Epidermal melanocyte (primary cell): Measurements from ENCODE around the gene SVOP.

Experiments
- DNase-seq: peaks from one replicate; pipeline ENCODE4 v3.0.0; 2011; ENCODE audit warnings: low spot score; ENCODE audit not compliant: insufficient read length

SVOP gene

DNA sequence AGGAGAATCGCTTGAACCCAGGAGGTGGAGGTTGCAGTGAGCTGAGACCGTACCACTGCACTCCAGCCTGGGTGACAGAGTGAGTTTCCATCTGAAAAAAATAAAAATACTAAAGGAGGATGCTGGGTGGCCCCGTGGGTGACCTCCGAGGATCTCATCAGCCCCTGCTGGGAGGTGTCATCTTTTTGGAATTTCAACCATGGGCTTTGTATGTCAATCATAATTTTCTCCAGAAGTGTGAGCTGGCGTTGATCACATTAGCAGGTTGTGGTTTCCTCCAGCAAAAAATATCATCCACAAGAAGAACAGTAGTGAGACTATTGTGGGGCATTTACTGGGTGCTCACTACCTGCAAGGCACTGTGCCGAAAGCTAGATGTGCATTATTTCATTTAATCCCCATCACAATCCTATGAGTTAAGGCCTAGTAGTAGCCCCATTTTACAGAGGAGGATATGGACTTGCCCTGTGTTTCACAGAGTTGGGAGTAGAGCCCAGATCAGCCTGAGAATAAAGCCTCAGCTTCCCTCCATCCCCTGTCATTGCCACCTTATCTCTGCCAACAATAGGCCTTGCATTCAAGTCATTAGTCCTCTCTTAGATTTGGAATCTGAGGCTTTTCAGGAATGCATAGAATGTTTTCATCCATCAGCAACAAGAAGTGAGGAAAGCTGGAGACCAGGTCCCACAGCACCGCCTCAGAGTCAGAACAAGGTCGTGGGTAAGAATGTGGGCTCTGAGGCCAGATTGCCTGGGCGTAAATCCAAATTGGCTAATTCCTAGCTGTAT is 39.8 kb downstream of the SVOP start:
- DNase-seq: no peak

DNA sequence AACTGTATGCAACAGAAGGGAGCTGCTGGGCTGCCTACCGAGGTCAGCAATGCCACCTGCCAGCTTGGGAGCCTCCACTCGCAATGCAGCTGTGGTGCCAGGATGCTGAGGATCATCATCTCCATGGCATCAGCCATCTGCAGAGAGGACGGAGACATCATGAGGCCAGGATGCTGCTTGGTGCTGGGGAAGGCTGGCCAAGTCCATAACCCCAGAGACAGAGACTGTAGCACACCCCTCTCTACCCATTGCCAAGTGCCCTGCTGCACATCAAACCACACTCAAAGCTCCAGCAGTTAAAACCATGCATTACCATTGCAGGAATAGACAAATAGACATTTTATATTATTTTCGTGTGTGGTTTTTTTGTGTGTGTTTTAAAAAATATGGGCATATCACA is 43.5 kb downstream of the SVOP start:
- DNase-seq: no peak

DNA sequence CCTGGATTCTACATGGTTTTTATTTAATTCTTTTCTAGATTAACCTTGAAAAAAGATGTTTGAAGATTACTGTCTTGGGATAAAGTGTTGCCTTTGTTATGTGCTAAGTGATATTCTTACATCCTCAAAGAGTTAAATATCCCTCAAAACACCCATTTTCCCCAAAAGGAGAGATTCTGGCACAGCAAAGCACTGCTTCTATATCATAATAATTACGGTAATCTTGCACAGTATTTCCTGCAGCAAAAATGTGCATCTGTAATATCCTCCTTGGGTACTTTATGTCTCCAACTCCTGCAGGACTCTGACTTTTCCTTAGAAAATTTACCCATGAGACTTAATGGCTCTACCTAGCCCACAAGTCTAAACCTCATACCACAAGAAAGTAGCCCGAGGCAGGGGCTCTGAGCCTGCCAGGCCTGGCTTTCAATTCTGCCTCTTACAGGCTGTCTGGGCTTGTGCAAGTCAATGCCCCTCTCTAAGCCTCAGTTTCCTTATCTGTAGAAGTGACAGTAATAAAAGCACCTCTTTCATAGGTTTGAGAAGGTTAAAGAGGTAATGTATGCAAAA is 45.8 kb downstream of the SVOP start:
- no peak for DNase-seq

DNA sequence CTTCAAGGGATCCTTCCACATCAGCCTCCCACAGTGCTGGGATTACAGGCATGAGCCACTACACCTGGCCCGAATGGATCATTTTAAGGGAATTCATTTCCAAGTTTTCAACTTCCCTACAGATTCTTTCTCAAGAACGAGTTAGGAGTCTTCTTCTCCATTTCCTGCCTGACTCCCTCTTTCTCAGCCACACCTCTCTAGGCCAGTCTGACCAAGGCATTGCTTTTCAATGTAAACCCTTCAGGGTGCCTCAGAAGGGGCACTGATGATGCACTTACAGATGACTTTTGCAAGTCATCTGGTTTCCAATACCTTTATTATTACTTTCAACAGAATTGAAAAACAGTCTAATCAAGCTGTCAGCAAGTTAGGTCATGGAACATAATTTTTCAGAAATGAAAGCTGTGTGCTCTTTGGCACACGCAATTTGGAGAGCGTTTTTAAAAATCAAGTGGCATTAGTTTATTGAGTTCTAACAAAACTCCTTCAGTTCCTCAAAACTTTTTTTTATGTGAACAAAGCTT is 47.2 kb downstream of the SVOP start:
- no peak for DNase-seq

DNA sequence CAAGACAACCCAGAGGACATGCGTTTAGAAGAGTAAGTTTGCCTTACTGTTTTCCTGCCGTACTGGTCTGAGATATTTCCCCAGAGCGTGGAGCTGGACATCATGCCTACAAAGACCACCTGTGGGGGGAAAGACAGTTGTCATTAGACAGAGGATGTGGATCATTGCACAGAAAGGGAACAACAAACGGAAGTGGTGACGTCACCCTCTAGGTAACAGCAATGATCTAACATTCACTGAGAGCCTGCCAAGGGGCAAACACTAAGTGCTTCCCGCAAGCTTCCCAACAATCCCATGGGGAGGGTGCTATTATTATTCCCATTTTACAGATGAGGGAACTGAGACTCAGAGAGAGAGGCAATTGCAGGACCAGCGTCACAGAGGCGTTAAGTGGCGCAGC is 48.5 kb downstream of the SVOP start:
- DNase-seq: no peak

DNA sequence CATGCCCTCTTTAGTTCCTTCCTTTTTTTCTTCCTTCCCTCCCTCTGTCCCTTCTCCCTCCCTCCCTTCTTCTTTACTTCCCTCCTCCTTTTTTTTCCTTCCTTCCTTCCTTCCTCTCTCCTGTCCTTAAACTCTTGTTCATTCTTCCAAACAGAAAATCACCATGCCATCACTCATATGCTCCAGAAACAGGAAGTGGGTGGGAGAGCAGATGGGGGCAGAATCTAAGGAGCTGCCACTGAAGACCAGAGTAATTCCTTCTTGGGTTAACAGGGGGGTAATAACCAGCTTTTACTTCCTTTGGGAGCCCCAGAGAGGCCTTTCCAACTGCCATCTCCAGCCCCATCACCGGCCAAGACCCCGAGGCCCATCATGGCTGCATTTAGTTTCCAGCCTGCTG is 51.2 kb downstream of the SVOP start:
- DNase-seq: no peak

DNA sequence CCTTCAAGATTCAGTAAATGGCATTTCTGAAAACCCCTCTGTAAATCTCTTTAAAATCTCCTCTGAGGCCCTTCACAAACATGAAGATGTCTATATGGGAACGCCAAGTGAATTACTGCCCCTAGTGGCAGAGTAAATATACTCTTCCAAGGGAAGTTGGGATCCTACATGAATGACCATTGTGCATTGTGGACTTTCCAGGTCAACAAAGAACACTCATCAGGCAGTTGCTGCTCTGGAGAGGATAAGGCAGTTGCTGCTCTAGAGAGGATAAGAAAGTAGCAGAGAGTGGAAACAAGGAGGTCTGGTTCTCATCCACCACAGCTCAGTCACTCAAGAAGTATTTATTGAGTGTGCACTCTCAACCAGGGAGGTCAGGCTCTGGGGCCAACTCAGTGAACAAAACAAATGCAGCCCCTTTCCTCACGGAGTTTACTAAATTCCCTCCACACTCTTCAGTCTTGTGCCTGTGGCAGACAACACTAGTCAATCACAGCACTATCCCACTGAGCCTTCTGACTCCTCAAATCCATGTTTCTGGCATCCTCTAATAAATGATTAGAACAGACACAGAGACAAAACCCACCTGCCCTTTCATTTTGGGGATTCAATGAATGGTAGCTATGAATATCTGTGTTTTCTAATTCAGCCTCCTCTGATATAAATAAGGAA is 52.9 kb downstream of the SVOP start:
- DNase-seq: no peak

DNA sequence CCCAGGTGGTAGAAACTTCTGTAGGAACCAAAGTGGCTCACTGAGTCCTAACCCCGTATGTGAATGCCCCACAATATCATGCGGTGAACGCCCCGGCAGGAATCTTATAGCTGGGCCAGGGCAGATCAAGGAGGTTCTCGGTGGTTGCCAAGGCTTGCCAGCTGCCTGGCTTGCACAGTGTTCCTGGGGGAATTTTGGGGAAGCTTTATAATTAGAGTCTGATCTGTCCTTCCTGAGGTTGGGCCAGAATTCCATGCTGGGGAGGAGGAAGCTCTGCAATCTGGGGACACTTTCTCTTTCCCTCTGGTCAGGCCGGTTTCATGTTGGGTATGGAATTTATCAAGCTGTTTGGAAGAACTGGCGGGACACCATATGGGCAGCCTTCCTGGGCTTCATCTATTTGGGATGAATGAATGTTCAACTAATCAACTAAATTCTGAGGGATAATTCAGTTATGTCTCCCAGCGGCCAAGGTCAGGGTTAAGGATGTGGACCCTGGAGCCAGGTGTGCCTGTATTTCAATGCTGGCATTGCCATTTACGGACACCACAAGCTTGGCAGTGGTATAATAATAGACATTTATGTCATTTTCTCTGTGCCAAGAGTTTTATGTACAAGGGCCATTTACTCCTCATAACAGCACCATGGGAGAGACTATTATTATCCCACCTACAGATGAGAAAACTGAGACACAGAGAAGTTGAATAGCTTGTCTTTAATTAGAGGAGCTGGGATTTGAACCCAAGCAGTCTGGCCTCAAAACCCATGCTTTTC is 54.3 kb downstream of the SVOP start:
- DNase-seq: no peak

DNA sequence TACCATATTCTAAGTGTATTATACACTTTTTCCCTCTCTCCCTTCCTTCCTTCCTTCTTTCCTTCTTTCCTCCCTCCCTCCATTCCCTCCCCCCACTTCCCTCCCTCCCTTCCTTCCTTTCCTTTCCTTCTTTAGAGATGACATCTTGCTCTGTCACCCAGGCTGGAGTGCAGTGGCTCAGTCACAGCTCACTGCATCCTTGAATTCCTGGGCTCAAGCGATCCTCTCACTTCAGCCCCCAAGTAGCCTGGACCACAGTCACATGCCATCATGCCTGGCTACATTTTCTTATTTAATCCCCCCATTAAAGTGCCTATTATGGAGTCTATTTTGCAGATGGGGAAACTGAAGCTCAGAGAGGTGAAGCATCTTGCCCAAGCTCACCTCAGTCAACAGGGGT is 55.0 kb downstream of the SVOP start:
- no peak for DNase-seq

DNA sequence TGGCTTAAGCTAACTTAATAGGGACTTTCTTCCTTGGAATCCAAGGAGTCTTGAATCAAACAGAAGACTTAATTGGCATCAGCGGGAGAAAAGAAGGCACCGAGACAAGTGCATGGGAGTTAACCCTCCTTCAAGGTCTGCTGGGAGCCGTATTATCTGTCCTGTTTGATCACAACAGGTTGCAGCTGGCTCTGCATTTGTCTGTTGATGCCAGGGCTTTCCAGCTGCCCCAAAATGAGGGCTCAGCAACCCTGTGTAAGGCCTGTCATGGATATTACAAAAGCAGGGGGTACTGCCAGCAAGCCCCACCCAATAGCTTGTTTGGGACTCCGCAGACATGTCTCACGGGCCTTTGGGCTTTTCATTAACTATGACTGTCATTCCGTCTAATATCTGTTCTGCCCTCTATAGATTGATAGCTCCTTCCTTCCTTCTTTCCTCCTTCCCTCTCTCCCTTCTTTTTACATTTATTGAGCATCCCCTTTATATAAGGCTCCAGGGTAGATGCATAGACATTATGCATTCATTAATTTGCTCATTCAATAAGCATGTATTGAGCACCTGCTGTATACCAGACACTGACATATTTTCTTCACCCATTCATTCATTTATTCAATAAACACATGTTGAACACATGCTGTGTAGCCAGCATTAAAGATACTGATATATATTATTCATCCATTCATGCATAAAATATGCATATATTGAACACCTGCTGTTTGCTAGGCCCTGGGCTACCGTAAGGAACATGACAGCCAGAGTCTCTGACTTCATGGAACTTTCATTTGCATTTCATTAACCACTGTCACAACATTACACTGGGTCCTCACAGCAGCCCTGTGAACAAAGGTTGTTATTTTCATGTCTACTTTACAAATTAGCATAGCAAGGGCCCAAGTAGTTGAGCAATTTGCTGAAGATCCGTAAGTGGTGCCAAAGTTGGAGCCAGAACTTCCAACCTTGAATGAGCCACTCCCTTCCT is 56.2 kb downstream of the SVOP start:
- no peak for DNase-seq

DNA sequence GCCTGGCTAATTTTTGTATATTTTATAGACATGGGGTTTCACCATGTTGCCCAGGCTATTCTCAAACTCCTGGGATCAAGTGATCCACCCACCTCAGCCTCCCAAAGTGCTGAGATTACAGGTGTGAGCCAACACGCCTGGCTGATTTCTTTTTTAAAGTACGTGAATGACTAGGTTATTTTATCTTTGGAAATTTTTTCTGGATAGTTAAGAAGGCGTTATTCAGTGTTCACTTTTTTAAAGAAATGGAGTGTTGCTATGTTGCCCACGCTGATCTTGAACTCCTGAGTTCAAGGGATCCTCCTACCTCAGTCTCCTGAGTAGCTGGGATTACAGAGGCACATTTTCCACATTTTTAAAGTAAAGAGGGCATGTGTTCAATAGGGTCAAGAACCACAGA is 58.6 kb downstream of the SVOP start:
- no peak for DNase-seq

DNA sequence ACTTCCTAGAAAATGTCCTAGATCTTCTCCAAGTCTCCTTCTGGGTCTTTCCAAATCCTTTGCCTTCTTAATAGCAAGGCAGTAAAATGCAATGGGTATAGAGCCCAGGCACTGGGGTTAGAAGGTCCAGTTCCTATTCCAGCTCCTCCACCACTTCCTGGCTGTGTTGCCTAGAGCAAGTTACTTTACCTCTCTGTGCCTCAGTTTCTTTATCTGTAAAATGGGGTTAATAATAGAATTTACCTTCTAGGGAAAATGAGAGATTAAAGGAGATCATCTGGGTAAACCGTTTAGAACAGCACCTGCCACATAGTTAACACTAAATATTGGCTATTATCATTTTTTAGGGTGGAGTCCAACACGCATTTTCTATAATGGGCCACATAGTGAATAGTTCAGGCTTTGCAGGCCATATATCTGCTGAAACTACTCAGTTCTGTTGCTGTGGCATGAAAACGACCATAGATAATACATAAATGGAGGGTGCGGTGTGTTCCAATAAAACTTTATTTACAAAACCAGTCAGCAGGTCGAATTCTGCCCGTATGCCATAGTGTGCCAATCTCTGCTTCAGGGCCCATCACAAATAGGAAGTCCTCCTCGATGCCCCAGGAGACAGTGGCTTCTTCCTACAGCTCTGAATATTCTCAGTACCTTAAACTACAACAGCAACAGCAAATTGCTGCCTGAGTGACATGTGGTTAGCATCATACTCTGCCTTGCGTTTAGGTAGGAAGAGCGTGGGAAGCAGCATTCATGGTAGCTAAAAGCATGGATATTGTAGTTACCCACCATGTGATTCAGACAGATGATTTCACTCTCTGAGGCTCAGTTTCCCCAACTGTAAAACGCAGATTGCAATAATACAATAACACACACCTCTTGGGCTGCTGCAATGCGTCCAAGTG is 60.9 kb downstream of the SVOP start:
- no peak for DNase-seq

DNA sequence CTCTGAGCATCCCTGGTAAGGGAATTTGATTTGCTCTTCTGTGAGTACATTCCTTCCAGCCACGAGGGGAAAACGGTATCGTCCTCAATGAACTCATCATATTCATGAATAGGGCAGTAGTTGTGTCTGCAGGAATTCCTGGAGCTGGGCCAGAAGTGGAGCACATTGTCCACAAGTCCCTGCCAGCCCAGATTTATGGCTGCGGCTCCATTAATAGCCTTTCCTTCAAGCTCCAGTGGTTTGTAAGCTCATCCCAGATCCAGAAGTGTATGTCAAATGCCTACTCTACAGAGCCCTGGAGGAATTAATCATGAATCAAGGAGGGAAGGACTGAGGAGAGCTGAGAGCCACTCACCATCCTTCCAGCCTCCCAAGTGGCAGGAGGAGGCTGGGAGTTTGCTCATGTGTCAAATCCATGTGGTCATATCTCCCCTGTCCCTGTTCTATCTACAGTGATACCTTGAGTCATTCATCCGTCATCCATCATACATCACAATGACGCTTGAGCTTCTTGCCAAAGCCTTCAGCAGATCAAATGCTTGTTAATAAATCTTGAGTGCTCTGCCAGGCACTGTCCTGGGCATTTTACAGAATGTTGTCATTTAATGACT is 65.5 kb downstream of the SVOP start:
- no peak for DNase-seq

DNA sequence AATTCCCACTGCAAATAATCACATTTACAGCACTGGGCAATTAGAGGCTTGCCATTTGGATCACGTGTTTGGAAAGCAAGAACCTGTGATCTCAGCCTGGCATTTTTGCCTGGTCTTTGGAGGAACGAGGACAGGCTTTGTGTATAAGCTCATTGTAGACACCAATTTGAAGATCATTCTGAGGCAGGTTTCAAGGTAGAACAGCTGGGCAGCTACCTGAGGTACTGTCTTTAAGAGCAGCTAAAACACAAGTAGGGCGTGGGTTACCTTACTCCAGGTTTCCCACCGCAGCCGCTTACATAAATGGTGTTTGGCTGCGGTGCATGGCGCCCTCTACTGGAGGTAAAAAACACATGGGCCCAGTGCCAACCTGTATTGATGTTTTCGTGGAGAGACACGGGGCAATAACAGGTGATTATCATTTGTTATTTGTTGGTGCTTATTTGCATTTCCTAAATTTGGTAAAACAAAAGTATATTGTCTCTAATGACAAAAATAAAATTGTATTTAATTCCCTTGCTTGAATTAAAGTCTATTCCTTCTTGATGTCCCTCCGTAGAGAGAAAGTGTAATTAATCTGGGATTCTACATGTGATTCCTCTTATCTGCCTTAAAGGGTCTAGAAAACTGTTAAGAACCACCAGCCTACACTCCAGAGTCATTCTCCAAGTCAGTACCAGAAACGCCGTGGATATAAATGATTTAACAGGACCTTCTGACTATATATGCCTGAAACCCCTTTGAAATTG is 69.7 kb downstream of the SVOP start:
- DNase-seq: no peak

DNA sequence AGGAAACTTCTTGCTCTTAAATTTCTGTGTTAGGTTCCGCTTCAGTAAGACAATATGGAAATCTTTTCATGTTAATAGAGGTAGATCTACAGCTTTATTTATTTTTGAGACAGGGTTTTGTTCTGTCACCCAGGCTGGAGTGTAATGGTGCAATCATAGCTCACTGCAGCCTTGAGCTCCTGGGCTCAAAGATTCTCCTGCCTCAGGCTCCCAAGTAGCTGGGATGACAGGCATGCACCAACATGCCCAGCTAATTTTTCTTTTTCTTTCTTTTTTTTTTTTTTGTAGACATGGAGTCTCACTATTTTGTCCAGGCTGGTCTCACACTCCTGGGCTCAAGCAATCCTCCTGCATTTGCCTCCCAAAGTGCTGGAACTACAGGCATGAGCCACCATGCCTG is 70.9 kb downstream of the SVOP start:
- no peak for DNase-seq

DNA sequence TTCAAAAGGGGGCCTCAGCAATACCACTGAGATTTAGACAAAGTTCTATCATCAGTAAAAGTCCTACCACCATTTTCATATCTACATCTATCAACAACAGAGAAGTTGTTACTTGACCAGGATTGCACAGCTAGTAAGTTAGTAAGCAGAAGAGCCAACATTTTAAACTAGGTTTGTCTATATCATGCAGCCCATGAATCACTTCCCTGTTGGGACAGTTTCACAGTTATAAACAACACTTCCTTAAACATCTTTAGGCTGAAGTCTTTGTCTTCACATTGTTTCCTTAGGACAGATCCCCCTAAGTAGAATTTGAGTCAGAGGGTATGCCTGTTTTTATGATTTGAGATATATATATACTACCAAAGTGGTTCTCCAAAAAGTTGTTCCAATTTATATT is 72.5 kb downstream of the SVOP start:
- no peak for DNase-seq

DNA sequence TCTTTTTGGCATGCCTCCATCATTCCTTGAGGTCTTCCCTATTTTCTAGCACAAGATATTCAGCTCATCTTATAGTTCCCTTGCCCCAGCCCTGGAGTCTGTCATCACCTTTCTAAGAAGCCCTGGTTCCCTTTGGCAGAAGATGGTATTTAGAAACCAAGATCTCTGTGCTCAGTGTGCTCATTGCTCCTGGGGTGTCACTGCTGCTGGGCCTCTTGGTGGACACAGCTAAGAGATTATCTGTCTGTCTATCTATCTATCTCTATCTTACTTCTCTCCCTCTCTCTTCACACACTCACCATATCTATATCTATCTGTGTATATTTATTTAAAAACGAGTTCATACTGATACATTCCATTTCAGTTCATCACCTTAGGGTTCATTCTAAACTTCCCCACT is 73.8 kb downstream of the SVOP start:
- DNase-seq: no peak

DNA sequence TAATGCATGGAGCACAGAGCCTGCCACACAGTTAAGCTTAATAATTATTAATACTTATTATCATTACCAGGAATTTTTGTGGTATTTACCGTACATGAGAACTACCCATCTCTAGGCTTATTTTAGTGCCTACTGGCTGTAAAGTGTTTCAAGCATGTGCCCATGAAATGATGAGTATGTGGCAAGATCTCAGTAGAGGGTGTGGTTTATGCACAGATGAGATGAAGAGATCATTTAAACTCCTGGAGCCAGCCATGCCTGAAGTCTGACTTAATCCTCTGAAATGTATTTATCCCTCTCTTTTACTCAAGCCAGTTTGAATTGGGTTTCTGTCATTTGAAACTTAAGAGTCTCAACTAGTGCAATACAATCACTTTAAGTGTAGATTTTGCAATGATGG is 80.7 kb downstream of the SVOP start:
- DNase-seq: no peak
